Esophagus muscularis mucosa (tissue), 4 donors: Measurements from ENCODE around the gene SP110. TPM values are rescaled to one million over a fixed set of nuclear protein-coding genes. Genes with fewer than 3 reads are reported as not detected.
A peak's percentile ranks its signal among the peaks of the same experiment; 100 is the strongest.

ENCODE experiments used
- DNase-seq: peaks from one replicate; pipeline ENCODE4 v3.0.0-alpha.2; 2017; ENCODE audit errors: extremely low spot score
- H3K27ac ChIP-seq, 4 donors: fragments of 200-600 bp; sonication (generic); replicated peaks in 1 of 4; 1 replicate in 3 of 4; 2 replicates in 1 of 4; pipeline ENCODE4 v1.5.1; 2016 to 2019; ENCODE audit warnings: mild to moderate bottlenecking in 1 of 4
- H3K27me3 ChIP-seq, 4 donors: fragments of 200-600 bp; sonication (generic); one replicate each; pipeline versions ENCODE4 v1.5.1 to v1.6.0; 2016 to 2019
- H3K36me3 ChIP-seq, 4 donors: fragments of 200-600 bp; sonication (generic); one replicate each; pipeline ENCODE4 v1.5.1; 2016 to 2019
- H3K4me1 ChIP-seq, 4 donors: fragments of 200-600 bp; sonication (generic); one replicate each; pipeline ENCODE4 v1.5.1; 2016 to 2019
- H3K4me3 ChIP-seq, 4 donors: fragments of 200-600 bp; sonication (generic); 1 replicate in 2 of 4; 2 replicates in 2 of 4; pipeline ENCODE4 v1.5.1; 2016 to 2019; ENCODE audit warnings: mild to moderate bottlenecking in 4 of 4, moderate library complexity in 1 of 4
- H3K9me3 ChIP-seq, 4 donors: fragments of 200-600 bp; sonication (generic); 1 replicate in 3 of 4; 2 replicates in 1 of 4; pipeline ENCODE4 v1.5.1; 2016 to 2019
- CTCF ChIP-seq, 3 experiments: fragments of 200-600 bp in 2 of 3; fragments of 450-650 bp in 1 of 3; sonication (generic) in 2 of 3; IDR thresholded peaks; one replicate each; pipeline ENCODE4 v1.5.1; 2017 to 2019; ENCODE audit warnings: antibody characterized with exemption in 3 of 3, mild to moderate bottlenecking in 2 of 3, moderate library complexity in 1 of 3
- EP300 ChIP-seq: sonication (generic); formaldehyde crosslinking; IDR thresholded peaks from one replicate; pipeline ENCODE4 v1.6.1; 2017; ENCODE audit warnings: antibody characterized with exemption
- POLR2A ChIP-seq: fragments of 450-650 bp; IDR thresholded peaks from one replicate; pipeline ENCODE4 v1.6.1; 2017; ENCODE audit warnings: antibody characterized with exemption, moderate library complexity, mild to moderate bottlenecking, low read depth
- POLR2AphosphoS5 ChIP-seq, 2 donors: sonication (generic); formaldehyde crosslinking; IDR thresholded peaks; one replicate each; pipeline ENCODE4 v1.6.1; 2017; ENCODE audit warnings: antibody characterized with exemption in 2 of 2
- WGBS: methylation state at CpG from one replicate; pipeline ENCODE4 v1.1.5; 2018; 5-methylcytosine and 5-hydroxymethylcytosine counted together
- intact Hi-C: fragments of 100-400 bp; cut with DNase I; formaldehyde crosslinking; loops from one replicate; pipeline ENCODE4 v1.15.1; 2023
- total RNA-seq, 4 donors: library from RNA; depleted of rRNA; stranded (reverse); fragments of >200 nt; gene quantifications; one replicate each; pipeline versions ENCODE4 v1.1.0 to v1.2.1, GENCODE V29; 2016

Gene SP110
- total RNA-seq, 4 donors from 2014 or later: 14.5 to 24.9 (median 18.8) TPM

GRCh38 chr2:230220347-230220969 lies 674 bp upstream of the SP110 start:
- intact Hi-C loops: loop anchor here (10.0 kb wide), 1 partner anchor 194 kb away; the partner anchor contains the start of gene SP100
- Histone ChIP-seq H3K4me1 (peaks cover 7 to 27% (median 23%) of the 10 kb centered on the region in 4 donors), H3K36me3 (peaks cover 2 to 15% (median 11%) of the 10 kb centered on the region in 4 donors), H3K27me3 (no peaks in the 10 kb centered on the region), H3K9me3 (no peaks in the 10 kb centered on the region), H3K4me3 (peak overlapping the region; percentile 58 to 77 (median 68)), H3K27ac (peak overlapping the region; percentile 71 to 78 (median 76))
- whole genome bisulfite sequencing: 93% methylated on average over 1 of the region's 1 CpG
- DNase-seq: no peak
- no peak for TF ChIP-seq POLR2A
- no peak for TF ChIP-seq CTCF (IDR thresholded peaks at IDR 0.05)
- no peak for TF ChIP-seq POLR2AphosphoS5 (IDR thresholded peaks at IDR 0.05)
- no peak for TF ChIP-seq EP300

- no peak for TF ChIP-seq POLR2AphosphoS5 (IDR thresholded peaks at IDR 0.05)
- no peak for TF ChIP-seq CTCF (IDR thresholded peaks at IDR 0.05)
- TF ChIP-seq POLR2A: no peak
- no peak for TF ChIP-seq EP300
- Histone ChIP-seq H3K36me3 (peaks cover 21 to 36% (median 29%) of the 10 kb centered on the region in 4 donors), H3K27me3 (no peaks in the 10 kb centered on the region), H3K9me3 (no peaks in the 10 kb centered on the region), H3K27ac (peak overlapping the region in 1 of 4 donors; percentile 78), H3K4me1 (peaks cover 7 to 27% (median 23%) of the 10 kb centered on the region in 4 donors), H3K4me3 (peak overlapping the region in 3 of 4 donors; percentile 58 to 77 (median 73))
- intact Hi-C loops: no loop called here
- DNase-seq: no peak
- WGBS: 54% methylated on average over 2 of the region's 2 CpGs
Measured at GRCh38 chr2:230218421-230218820, 1.4 kb downstream of the SP110 start.

- peaks cover 28 to 46% (median 38%) of the 10 kb centered on the region in 4 donors for H3K36me3 ChIP-seq
- intact Hi-C loops: no loop called here
- H3K27me3 ChIP-seq: no peaks in the 10 kb centered on the region
- no peak for TF ChIP-seq EP300
- no peak overlapping the region for H3K27ac ChIP-seq
- 90% methylated on average over 3 of the region's 3 CpGs for WGBS
- peaks cover 7 to 27% (median 23%) of the 10 kb centered on the region in 4 donors for H3K4me1 ChIP-seq
- DNase-seq: no peak
- no peaks in the 10 kb centered on the region for H3K9me3 ChIP-seq
- no peak overlapping the region for H3K4me3 ChIP-seq
Measured at GRCh38 chr2:230217424-230217823, 2.4 kb downstream of the SP110 start.

GRCh38 chr2:230216489-230216888 lies 3.3 kb downstream of the SP110 start:
- no peak for DNase-seq
- no peak overlapping the region for H3K4me3 ChIP-seq
- WGBS: 89% methylated on average over 1 of the region's 1 CpG
- TF ChIP-seq POLR2AphosphoS5 (IDR thresholded peaks at IDR 0.05) (no peak), CTCF (IDR thresholded peaks at IDR 0.05) (no peak), POLR2A (no peak), EP300 (no peak)
- intact Hi-C loops: no loop called here
- no peaks in the 10 kb centered on the region for H3K9me3 ChIP-seq
- peaks cover 7 to 27% (median 23%) of the 10 kb centered on the region in 4 donors for H3K4me1 ChIP-seq
- H3K27ac ChIP-seq: no peak overlapping the region
- peaks cover 36 to 55% (median 48%) of the 10 kb centered on the region in 4 donors for H3K36me3 ChIP-seq
- no peaks in the 10 kb centered on the region for H3K27me3 ChIP-seq

- WGBS: 94% methylated on average over 1 of the region's 1 CpG
- H3K27ac ChIP-seq: no peak overlapping the region
- TF ChIP-seq EP300 (no peak), POLR2AphosphoS5 (IDR thresholded peaks at IDR 0.05) (no peak), CTCF (IDR thresholded peaks at IDR 0.05) (no peak), POLR2A (no peak)
- H3K9me3 ChIP-seq: no peaks in the 10 kb centered on the region
- intact Hi-C loops: no loop called here
- H3K36me3 ChIP-seq: peaks cover 60 to 100% (median 96%) of the 10 kb centered on the region in 4 donors
- no peak overlapping the region for H3K4me3 ChIP-seq
- no peak for DNase-seq
- no peaks in the 10 kb centered on the region for H3K4me1 ChIP-seq
- H3K27me3 ChIP-seq: no peaks in the 10 kb centered on the region
Measured at GRCh38 chr2:230209422-230210051, 10.2 kb downstream of the SP110 start.
